ENCODE data around the gene TADA3.

The TADA3 gene

DNA sequence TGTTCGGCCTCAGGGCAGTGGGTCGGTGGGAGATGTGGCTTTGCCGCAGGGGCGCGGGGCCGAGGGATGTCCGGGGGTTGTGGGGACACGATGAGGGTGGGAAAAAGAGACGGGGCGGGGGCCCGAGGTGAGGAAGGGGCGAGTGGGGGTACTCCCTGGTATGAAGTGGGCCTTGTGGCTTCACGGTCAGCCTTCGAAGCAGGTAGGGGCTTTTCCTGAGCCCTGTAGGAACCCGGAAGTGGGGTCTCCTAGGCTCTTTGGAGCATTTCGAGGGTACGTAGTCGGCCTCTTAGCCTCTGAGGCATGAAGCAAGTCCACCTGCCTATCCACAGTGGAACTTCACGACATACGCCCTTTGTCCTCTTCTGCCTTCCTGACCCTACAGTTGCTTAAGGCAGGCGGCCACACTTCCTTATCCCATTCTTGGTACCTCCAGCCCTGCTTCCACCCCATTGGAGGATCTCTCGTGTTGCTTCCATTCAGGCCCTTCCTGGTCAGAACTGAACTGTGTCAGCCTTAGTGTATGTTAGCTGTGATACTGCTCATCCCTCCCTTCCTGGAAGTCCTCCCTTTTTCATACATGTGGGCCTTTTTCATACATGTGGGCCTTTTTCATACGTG is 998 bp upstream of the TADA3 start:
- in situ Hi-C loops (cut with MboI; ENCODE audit: low pct_unique_long_range_greater_than_20kb, low sequenced_read_pairs, unreplicated experiment) = no loop called here
- DNase-seq (ENCODE audit: low spot score) = no peak
- TF ChIP-seq, protein P1, sequence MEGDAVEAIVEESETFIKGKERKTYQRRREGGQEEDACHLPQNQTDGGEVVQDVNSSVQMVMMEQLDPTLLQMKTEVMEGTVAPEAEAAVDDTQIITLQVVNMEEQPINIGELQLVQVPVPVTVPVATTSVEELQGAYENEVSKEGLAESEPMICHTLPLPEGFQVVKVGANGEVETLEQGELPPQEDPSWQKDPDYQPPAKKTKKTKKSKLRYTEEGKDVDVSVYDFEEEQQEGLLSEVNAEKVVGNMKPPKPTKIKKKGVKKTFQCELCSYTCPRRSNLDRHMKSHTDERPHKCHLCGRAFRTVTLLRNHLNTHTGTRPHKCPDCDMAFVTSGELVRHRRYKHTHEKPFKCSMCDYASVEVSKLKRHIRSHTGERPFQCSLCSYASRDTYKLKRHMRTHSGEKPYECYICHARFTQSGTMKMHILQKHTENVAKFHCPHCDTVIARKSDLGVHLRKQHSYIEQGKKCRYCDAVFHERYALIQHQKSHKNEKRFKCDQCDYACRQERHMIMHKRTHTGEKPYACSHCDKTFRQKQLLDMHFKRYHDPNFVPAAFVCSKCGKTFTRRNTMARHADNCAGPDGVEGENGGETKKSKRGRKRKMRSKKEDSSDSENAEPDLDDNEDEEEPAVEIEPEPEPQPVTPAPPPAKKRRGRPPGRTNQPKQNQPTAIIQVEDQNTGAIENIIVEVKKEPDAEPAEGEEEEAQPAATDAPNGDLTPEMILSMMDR (IDR thresholded peaks at IDR 0.05; ENCODE audit: extremely low read depth, insufficient read depth, missing control alignments) = no peak

GRCh38 chr3:9791790-9792404 is 376 bp downstream of the TADA3 start:
- TF ChIP-seq, protein P1 (IDR thresholded peaks at IDR 0.05; ENCODE audit: extremely low read depth, insufficient read depth, missing control alignments) = no peak
- no peak for DNase-seq (ENCODE audit: low spot score)
- in situ Hi-C loops (cut with MboI; ENCODE audit: low pct_unique_long_range_greater_than_20kb, low sequenced_read_pairs, unreplicated experiment) = no loop called here

GRCh38 chr3:9791127-9791526 is 1.1 kb downstream of the TADA3 start:
- DNase-seq (ENCODE audit: low spot score) = no peak
- TF ChIP-seq, protein P1 (IDR thresholded peaks at IDR 0.05; ENCODE audit: extremely low read depth, insufficient read depth, missing control alignments) = no peak
- in situ Hi-C loops (cut with MboI; ENCODE audit: low pct_unique_long_range_greater_than_20kb, low sequenced_read_pairs, unreplicated experiment) = no loop called here

DNA sequence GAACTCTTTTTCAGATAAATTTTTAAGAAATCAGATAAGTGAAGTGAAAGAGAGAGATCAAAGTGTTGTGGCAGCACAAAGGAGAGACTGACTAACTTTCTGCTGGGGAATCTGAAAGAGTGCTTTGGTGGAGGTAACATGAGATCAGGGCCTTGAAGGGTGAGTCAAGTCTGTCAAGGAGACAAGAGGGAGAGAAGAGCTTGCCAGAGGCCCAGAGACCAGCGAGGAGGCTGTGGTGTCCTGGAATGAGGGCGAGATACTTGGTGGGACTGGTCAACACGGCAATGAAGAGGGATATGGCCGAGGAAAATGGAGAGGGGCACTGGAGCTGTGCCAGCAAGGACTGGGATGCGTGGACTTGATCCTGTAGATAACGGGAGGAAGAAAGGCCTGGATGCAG is 4.6 kb downstream of the TADA3 start:
- TF ChIP-seq, protein P1 (IDR thresholded peaks at IDR 0.05; ENCODE audit: extremely low read depth, insufficient read depth, missing control alignments) = no peak
- DNase-seq (ENCODE audit: low spot score) = no peak
- in situ Hi-C loops (cut with MboI; ENCODE audit: low pct_unique_long_range_greater_than_20kb, low sequenced_read_pairs, unreplicated experiment) = no loop called here

GRCh38 chr3:9786825-9787669 is 5.2 kb downstream of the TADA3 start:
- in situ Hi-C loops (cut with MboI; ENCODE audit: low pct_unique_long_range_greater_than_20kb, low sequenced_read_pairs, unreplicated experiment) = no loop called here
- TF ChIP-seq, protein P1 (IDR thresholded peaks at IDR 0.05; ENCODE audit: extremely low read depth, insufficient read depth, missing control alignments) = peak; percentile 59
- no peak for DNase-seq (ENCODE audit: low spot score)

- TF ChIP-seq, protein P1 (IDR thresholded peaks at IDR 0.05; ENCODE audit: extremely low read depth, insufficient read depth, missing control alignments) = no peak
- no peak for DNase-seq (ENCODE audit: low spot score)
- in situ Hi-C loops (cut with MboI; ENCODE audit: low pct_unique_long_range_greater_than_20kb, low sequenced_read_pairs, unreplicated experiment) = no loop called here
Measured at GRCh38 chr3:9786209-9786739, 6.0 kb downstream of the TADA3 start.
